HCT116 (cell line): ENCODE results near the gene ABRAXAS1. TPM values are rescaled to one million over a fixed set of nuclear protein-coding genes. Genes with fewer than 3 reads are reported as not detected.

Experiments used
- ATAC-seq: fragments of 200-7000 bp; cut with Tn5 transposase; 2 replicates; pipeline ENCODE4 v1.9.1; 2020; ENCODE audit warnings: mild to moderate bottlenecking, moderate library complexity
- BruUV-seq: library from RNA; stranded (reverse); fragments of 400-500 nt; replicated peaks from 2 replicates; lab custom pipeline; 2021; lab: Mats Ljungman, UMichigan
- CTCF ChIA-PET: fragments of 300-600 bp; sonication (Branson Sonifier 250); formaldehyde crosslinking; loops from one replicate; lab custom pipeline; 2021; ENCODE audit warnings: antibody characterized with exemption; lab: Charles Lee
- POLR2A ChIA-PET: fragments of 300-600, 350-600 bp; sonication (Branson Sonifier 250); formaldehyde crosslinking; loops from one replicate; lab custom pipeline; 2021; ENCODE audit warnings: antibody characterized with exemption; lab: Charles Lee
- RAD21 ChIA-PET, 2 experiments: fragments of 300-600 bp; sonication (Branson Sonifier 250); formaldehyde crosslinking; loops; one replicate each; lab custom pipeline; 2023; ENCODE audit warnings: low total read pairs in 2 of 2; ENCODE audit not compliant: uncharacterized antibody in 2 of 2, unreplicated experiment in 2 of 2, low non-redundant PET in 1 of 2; lab: Charles Lee
- DNase-seq: peaks from one replicate; pipeline ENCODE4 v3.0.0-alpha.2; 2010; ENCODE audit warnings: low read depth, low spot score
- H2AFZ ChIP-seq: fragments of 200-600 bp; shearing (Covaris generic), sonication (generic); 2 replicates; pipeline ENCODE4 v1.6.1; 2017; ENCODE audit warnings: low read depth, mixed run types, mixed read lengths, antibody characterized with exemption, low read length; ENCODE audit not compliant: poor library complexity, severe bottlenecking
- H3K27ac ChIP-seq: 2 replicates; pipeline ENCODE4 v1.5.1; 2012; ENCODE audit warnings: low read depth, low read length
- H3K27me3 ChIP-seq: fragments of 200-600 bp; sonication (generic); 2 replicates; pipeline ENCODE4 v1.6.1; 2016; ENCODE audit warnings: mixed run types, low read length, mixed read lengths; ENCODE audit not compliant: insufficient read depth
- H3K36me3 ChIP-seq, 2 experiments: fragments of 200-500 bp in 1 of 2; fragments of 200-600 bp in 1 of 2; sonication (Bioruptor generic) in 1 of 2; sonication (generic) in 1 of 2; 2 replicates each; pipeline versions ENCODE4 v1.5.1 to v1.6.1; 2014 to 2016; ENCODE audit warnings: low read length in 2 of 2, inconsistent platforms in 1 of 2, mixed read lengths in 1 of 2, mixed run types in 1 of 2; ENCODE audit not compliant: insufficient read depth in 2 of 2, control insufficient read depth in 1 of 2
- H3K4me1 ChIP-seq, 2 experiments: fragments of 200-600 bp in 1 of 2; sonication (generic) in 1 of 2; 2 replicates each; pipeline versions ENCODE4 v1.5.1 to v1.6.1; 2012 to 2017; ENCODE audit warnings: low read length in 2 of 2, inconsistent platforms in 1 of 2, mild to moderate bottlenecking in 1 of 2, mixed read lengths in 1 of 2, mixed run types in 1 of 2, moderate library complexity in 1 of 2; ENCODE audit not compliant: insufficient read depth in 2 of 2, control insufficient read depth in 1 of 2
- H3K4me2 ChIP-seq: fragments of 200-600 bp; sonication (generic); 2 replicates; pipeline ENCODE4 v1.6.1; 2017; ENCODE audit warnings: mixed run types, low read length, mixed read lengths
- H3K4me3 ChIP-seq, 2 experiments: fragments of 200-600 bp in 1 of 2; sonication (generic) in 1 of 2; replicated peaks in 1 of 2; 2 replicates each; pipeline ENCODE4 v1.5.1; 2011 to 2016; ENCODE audit warnings: low read length in 2 of 2, control low read depth in 1 of 2, low read depth in 1 of 2, mild to moderate bottlenecking in 1 of 2, mixed read lengths in 1 of 2, mixed run types in 1 of 2
- H3K79me2 ChIP-seq: fragments of 200-600 bp; sonication (generic); 2 replicates; pipeline ENCODE4 v1.6.1; 2017; ENCODE audit warnings: mild to moderate bottlenecking, mixed run types, low read length, moderate library complexity, mixed read lengths; ENCODE audit not compliant: insufficient read depth
- H3K9ac ChIP-seq: fragments of 200-600 bp; sonication (generic); 2 replicates; pipeline ENCODE4 v1.6.1; 2016; ENCODE audit warnings: low read length, mixed read lengths
- H3K9me2 ChIP-seq: fragments of 200-600 bp; sonication (generic), shearing (Covaris generic); 2 replicates; pipeline ENCODE4 v1.6.1; 2017; ENCODE audit warnings: mixed run types, mild to moderate bottlenecking, moderate library complexity; ENCODE audit not compliant: insufficient read depth
- H3K9me3 ChIP-seq, 2 experiments: fragments of 200-500 bp in 1 of 2; fragments of 200-600 bp in 1 of 2; sonication (Bioruptor generic) in 1 of 2; sonication (generic) in 1 of 2; 2 replicates each; pipeline ENCODE4 v1.6.1; 2014 to 2017; ENCODE audit warnings: low read length in 2 of 2, mixed read lengths in 2 of 2, inconsistent platforms in 1 of 2, low read depth in 1 of 2, mild to moderate bottlenecking in 1 of 2, mixed run types in 1 of 2, moderate library complexity in 1 of 2; ENCODE audit not compliant: control insufficient read depth in 1 of 2, insufficient read depth in 1 of 2
- H4K20me1 ChIP-seq: fragments of 200-600 bp; sonication (generic), shearing (Covaris generic); 2 replicates; pipeline ENCODE4 v1.6.1; 2017; ENCODE audit warnings: mixed run types, mild to moderate bottlenecking, moderate library complexity; ENCODE audit not compliant: insufficient read depth
- CBX3 ChIP-seq: IDR thresholded peaks from 2 replicates; pipeline ENCODE4 v1.6.1; 2012; ENCODE audit warnings: low read depth
- CEBPB ChIP-seq: IDR thresholded peaks from 2 replicates; pipeline ENCODE4 v1.6.1; 2012; ENCODE audit warnings: low read depth
- EGR1 ChIP-seq: IDR thresholded peaks from 2 replicates; pipeline ENCODE4 v1.6.1; 2012; ENCODE audit warnings: low read depth
- FOSL1 ChIP-seq: IDR thresholded peaks from 2 replicates; pipeline ENCODE4 v1.6.1; 2012; ENCODE audit warnings: low read depth
- MAX ChIP-seq: IDR thresholded peaks from 2 replicates; pipeline ENCODE4 v1.6.1; 2012
- POLR2A ChIP-seq: IDR thresholded peaks from 2 replicates; pipeline ENCODE4 v1.7.0; 2011; ENCODE audit warnings: borderline replicate concordance; ENCODE audit not compliant: insufficient read depth, insufficient read length; ENCODE audit errors: extremely low read depth
- RAD21 ChIP-seq: IDR thresholded peaks from 2 replicates; pipeline ENCODE4 v1.6.1; 2012; ENCODE audit warnings: low read depth, mild to moderate bottlenecking
- SIN3A ChIP-seq: IDR thresholded peaks from 2 replicates; pipeline ENCODE4 v1.6.1; 2012; ENCODE audit warnings: low read depth
- YY1 ChIP-seq: IDR thresholded peaks from 2 replicates; pipeline ENCODE4 v1.6.1; 2011; ENCODE audit warnings: low read length, low read depth, moderate library complexity, mild to moderate bottlenecking; ENCODE audit not compliant: insufficient replicate concordance; ENCODE audit errors: extremely low read depth
- ZBTB33 ChIP-seq: IDR thresholded peaks from 2 replicates; pipeline ENCODE4 v1.6.1; 2011; ENCODE audit warnings: mild to moderate bottlenecking, low read length, moderate library complexity; ENCODE audit not compliant: insufficient replicate concordance; ENCODE audit errors: extremely low read depth
- ZFX ChIP-seq: fragments of 450-650 bp; IDR thresholded peaks from 2 replicates; pipeline ENCODE4 v1.6.1; 2017
- ZNF274 ChIP-seq: fragments of 200-500 bp; sonication (Bioruptor generic); IDR thresholded peaks from 2 replicates; pipeline ENCODE4 v1.6.1; 2014; ENCODE audit warnings: mild to moderate bottlenecking, low read depth, low read length, inconsistent platforms
- intact Hi-C: fragments of 100-400 bp; cut with micrococcal nuclease; formaldehyde crosslinking; loops from 2 replicates; pipeline ENCODE4 v1.10.0; 2022
- total RNA-seq: library from RNA; stranded (reverse); gene quantifications from one replicate; pipeline ENCODE4 v1.2.1, GENCODE V29; 2021; ENCODE audit not compliant: unreplicated experiment

ABRAXAS1 gene
- total RNA-seq, 1 experiment from 2014 or later: 23.3 TPM

GRCh38 chr4:83504503-83504902, 19.6 kb upstream of the ABRAXAS1 start:
- Histone ChIP-seq H3K36me3 (no peaks in the 10 kb centered on the region), H3K27me3 (no peaks in the 10 kb centered on the region), H3K9ac (no peak overlapping the region), H4K20me1 (no peaks in the 10 kb centered on the region), H3K4me3 (no peak overlapping the region), H3K9me2 (no peaks in the 10 kb centered on the region), H3K9me3 (no peaks in the 10 kb centered on the region), H3K4me2 (no peak overlapping the region), H3K4me1 (0 out of 4 replicates have a peak, but pooled peaks cover 0 to 2% of the 10 kb centered on the region in 2 experiments), H3K27ac (no peak overlapping the region), H2AFZ (no peak overlapping the region), H3K79me2 (no peaks in the 10 kb centered on the region)
- intact Hi-C loops: loop anchor here (10.0 kb wide), 1 partner anchor 1000 kb away; no protein-coding TSS in a partner anchor
- BruUV-seq: no TSS peak
- TF ChIP-seq CBX3 (no peak), EGR1 (no peak), MAX (no peak), YY1 (no peak), ZFX (no peak), RAD21 (no peak), CEBPB (no peak), POLR2A (no peak), SIN3A (no peak), ZNF274 (no peak), FOSL1 (no peak), ZBTB33 (no peak)
- no peak for DNase-seq
- ChIA-PET POLR2A (no interaction called here), RAD21 (no interaction called here), CTCF (no interaction called here)
- no peak for ATAC-seq
